Measurements from ENCODE around the gene CTXND2. TPM values are rescaled to one million over a fixed set of nuclear protein-coding genes. Genes with fewer than 3 reads are reported as not detected.

Gene CTXND2
- total RNA-seq, 1 experiment from 2014 or later, result not detected

GRCh38 chr1:150960646-150961045 is 73.7 kb downstream of the CTXND2 start:
- DNase-seq (ENCODE audit: low read depth), result no peak

GRCh38 chr1:150961756-150962155 is 74.8 kb downstream of the CTXND2 start:
- no peak for DNase-seq (ENCODE audit: low read depth)

Other genes starting within 250 kb of the CTXND2 start
- gene GOLPH3L, start 190.0 kb upstream of the CTXND2 start, total RNA-seq (2014; rRNA removed; shearing (Covaris generic)), result 9.3 and 9.4 TPM in 2 replicates
- gene HORMAD1, start 166.2 kb upstream of the CTXND2 start, total RNA-seq (2014; rRNA removed; shearing (Covaris generic)), result not detected in 2 replicates
- gene CTSS, start 121.4 kb upstream of the CTXND2 start, total RNA-seq (2014; rRNA removed; shearing (Covaris generic)), result 39.2 and 40.1 TPM in 2 replicates
- 70.5 and 75.1 TPM in 2 replicates for gene CTSK, start 78.9 kb upstream of the CTXND2 start, total RNA-seq (2014; rRNA removed; shearing (Covaris generic))
- gene ARNT, start 10.5 kb upstream of the CTXND2 start, total RNA-seq (2014; rRNA removed; shearing (Covaris generic)), result 12.8 and 16.8 TPM in 2 replicates
- 21.0 and 26.9 TPM in 2 replicates for gene SETDB1, start 39.2 kb downstream of the CTXND2 start, total RNA-seq (2014; rRNA removed; shearing (Covaris generic))
- gene CERS2, start 87.7 kb downstream of the CTXND2 start, total RNA-seq (2014; rRNA removed; shearing (Covaris generic)), result 91.0 and 122 TPM in 2 replicates
- 0.20 TPM in 1 of 2 replicates, not detected in the other for gene ANXA9, start 95.2 kb downstream of the CTXND2 start, total RNA-seq (2014; rRNA removed; shearing (Covaris generic))
- gene MINDY1, start 119.8 kb downstream of the CTXND2 start, total RNA-seq (2014; rRNA removed; shearing (Covaris generic)), result 7.7 and 10.3 TPM in 2 replicates
- gene PRUNE1, start 121.3 kb downstream of the CTXND2 start, total RNA-seq (2014; rRNA removed; shearing (Covaris generic)), result 10.5 and 10.8 TPM in 2 replicates
- 0.48 TPM in 1 of 2 replicates, not detected in the other for gene BNIPL, start 149.4 kb downstream of the CTXND2 start, total RNA-seq (2014; rRNA removed; shearing (Covaris generic))
- gene C1orf56, start 160.6 kb downstream of the CTXND2 start, total RNA-seq (2014; rRNA removed; shearing (Covaris generic)), result 3.0 and 3.2 TPM in 2 replicates
- gene CDC42SE1, start 172.5 kb downstream of the CTXND2 start, total RNA-seq (2014; rRNA removed; shearing (Covaris generic)), result 54.9 and 60.2 TPM in 2 replicates
- 16.8 and 20.5 TPM in 2 replicates for gene MLLT11, start 173.3 kb downstream of the CTXND2 start, total RNA-seq (2014; rRNA removed; shearing (Covaris generic))
- 6.3 and 6.7 TPM in 2 replicates for gene GABPB2, start 183.6 kb downstream of the CTXND2 start, total RNA-seq (2014; rRNA removed; shearing (Covaris generic))